WTC11 (cell line): ENCODE results near the gene PPM1K. TPM values are rescaled to one million over a fixed set of nuclear protein-coding genes. Genes with fewer than 3 reads are reported as not detected.

Experiments
- ATAC-seq: fragments of 200-7000 bp; cut with Tn5 transposase; 2 replicates; pipeline ENCODE4 v1.10.0; 2021; ENCODE audit warnings: mild to moderate bottlenecking, moderate library complexity
- CTCF ChIA-PET: fragments of 300-600 bp; sonication (Branson Sonifier 250); formaldehyde crosslinking; loops from one replicate; lab custom pipeline; 2021; ENCODE audit warnings: antibody characterized with exemption; lab: Charles Lee
- POLR2A ChIA-PET: fragments of 350-600 bp; sonication (Branson Sonifier 250); formaldehyde crosslinking; loops from one replicate; lab custom pipeline; 2021; ENCODE audit warnings: antibody characterized with exemption; lab: Charles Lee
- DNase-seq: peaks from one replicate; pipeline ENCODE4 v3.0.0; 2021; ENCODE audit warnings: low spot score
- H3K27ac Mint-ChIP-seq: 2 replicates; pipeline ENCODE4 v1.8.0; 2021; ENCODE audit warnings: mixed read lengths
- H3K27me3 Mint-ChIP-seq: 2 replicates; pipeline ENCODE4 v1.8.0; 2021; ENCODE audit warnings: low read depth, mild to moderate bottlenecking, moderate library complexity, mixed read lengths
- H3K36me3 Mint-ChIP-seq: 2 replicates; pipeline ENCODE4 v1.8.0; 2021; ENCODE audit warnings: mixed read lengths
- H3K4me1 Mint-ChIP-seq: 2 replicates; pipeline ENCODE4 v1.8.0; 2022; ENCODE audit warnings: mixed read lengths
- H3K4me3 Mint-ChIP-seq: 2 replicates; pipeline ENCODE4 v1.8.0; 2021; ENCODE audit warnings: mild to moderate bottlenecking, moderate library complexity, mixed read lengths
- H3K9me3 Mint-ChIP-seq: 2 replicates; pipeline ENCODE4 v1.8.0; 2021; ENCODE audit warnings: mixed read lengths
- AFF4 ChIP-seq: sonication (generic); formaldehyde crosslinking; IDR thresholded peaks from 2 replicates; pipeline ENCODE4 v1.8.1; 2023; ENCODE audit warnings: mild to moderate bottlenecking, missing genetic modification reagents, borderline replicate concordance
- ARID4B ChIP-seq: sonication (generic); formaldehyde crosslinking; IDR thresholded peaks from 2 replicates; pipeline ENCODE4 v1.8.0; 2023; ENCODE audit warnings: missing genetic modification reagents, mild to moderate bottlenecking, borderline replicate concordance
- ESRRA ChIP-seq: sonication (generic); formaldehyde crosslinking; IDR thresholded peaks from 2 replicates; pipeline ENCODE4 v1.8.1; 2022; ENCODE audit warnings: mild to moderate bottlenecking, missing genetic modification reagents, borderline replicate concordance
- GABPB1 ChIP-seq: sonication (generic); formaldehyde crosslinking; IDR thresholded peaks from 2 replicates; pipeline ENCODE4 v1.8.1; 2023; ENCODE audit warnings: mild to moderate bottlenecking, missing genetic modification reagents
- GRHL2 ChIP-seq: fragments of 250-450 bp; sonication (Bioruptor Pico); IDR thresholded peaks from 2 replicates; pipeline ENCODE4 v1.8.0; 2022; ENCODE audit warnings: mild to moderate bottlenecking, moderate library complexity; ENCODE audit not compliant: insufficient replicate concordance, severe bottlenecking
- HMGXB4 ChIP-seq: sonication (generic); formaldehyde crosslinking; IDR thresholded peaks from 2 replicates; pipeline ENCODE4 v1.8.1; 2023; ENCODE audit warnings: mild to moderate bottlenecking, moderate library complexity, missing genetic modification reagents
- MXD4 ChIP-seq: fragments of 250-450 bp; sonication (Bioruptor Pico); IDR thresholded peaks from 2 replicates; pipeline ENCODE4 v1.8.0; 2021; ENCODE audit warnings: mild to moderate bottlenecking, moderate library complexity, borderline replicate concordance
- MYBL2 ChIP-seq: sonication (generic); formaldehyde crosslinking; IDR thresholded peaks from 2 replicates; pipeline ENCODE4 v1.8.1; 2023; ENCODE audit warnings: mild to moderate bottlenecking, moderate library complexity, missing genetic modification reagents
- SMAD4 ChIP-seq: sonication (generic); formaldehyde crosslinking; IDR thresholded peaks from 2 replicates; pipeline ENCODE4 v1.8.0; 2022; ENCODE audit warnings: mild to moderate bottlenecking, missing genetic modification reagents
- SOX15 ChIP-seq: fragments of 250-450 bp; sonication (Bioruptor Pico); IDR thresholded peaks from 2 replicates; pipeline ENCODE4 v1.9.0; 2021; ENCODE audit warnings: mild to moderate bottlenecking
- SP1 ChIP-seq: sonication (generic); formaldehyde crosslinking; conservative IDR thresholded peaks from 2 replicates; pipeline ENCODE4 v1.8.1; 2022; ENCODE audit warnings: missing genetic modification reagents
- TP53 ChIP-seq: sonication (generic); formaldehyde crosslinking; IDR thresholded peaks from 2 replicates; pipeline ENCODE4 v1.8.1; 2023; ENCODE audit warnings: mild to moderate bottlenecking, missing genetic modification reagents
- ZBTB21 ChIP-seq: sonication (generic); formaldehyde crosslinking; IDR thresholded peaks from 2 replicates; pipeline ENCODE4 v1.8.1; 2023; ENCODE audit warnings: mild to moderate bottlenecking, missing genetic modification reagents, borderline replicate concordance
- ZMAT4 ChIP-seq: fragments of 250-450 bp; sonication (Bioruptor Pico); IDR thresholded peaks from 2 replicates; pipeline ENCODE4 v1.9.0; 2021; ENCODE audit warnings: mild to moderate bottlenecking
- ZNF138 ChIP-seq: sonication (generic); formaldehyde crosslinking; conservative IDR thresholded peaks from 2 replicates; pipeline ENCODE4 v1.8.1; 2022; ENCODE audit warnings: mild to moderate bottlenecking, moderate library complexity, missing genetic modification reagents
- ZNF263 ChIP-seq: sonication (generic); formaldehyde crosslinking; IDR thresholded peaks from 2 replicates; pipeline ENCODE4 v1.8.1; 2022; ENCODE audit warnings: low read depth, mild to moderate bottlenecking, moderate library complexity, missing genetic modification reagents
- total RNA-seq: library from RNA; stranded (reverse); gene quantifications from 3 replicates; pipeline ENCODE4 v1.2.3, GENCODE V29; 2021

The PPM1K gene
- total RNA-seq, 1 experiment from 2014 or later, result 17.0 TPM

GRCh38 chr4:88244056-88244455, 40.3 kb downstream of the PPM1K start (continued):
- TF ChIP-seq ARID4B (CRISPR knock-in tag), result no peak
- no peak for TF ChIP-seq ZNF138 (CRISPR knock-in tag)
- TF ChIP-seq SOX15, result no peak

- Mint-ChIP-seq H3K27ac (no peak overlapping the region), H3K4me3 (no peak overlapping the region), H3K36me3 (no peaks in the 10 kb centered on the region), H3K4me1 (0 out of 2 replicates have a peak, but pooled peaks cover 3% of the 10 kb centered on the region), H3K27me3 (no peaks in the 10 kb centered on the region; the same call in 1 of the 2 replicates), H3K9me3 (peaks cover 8% of the 10 kb centered on the region)
- no peak for ATAC-seq
- CTCF ChIA-PET, result interaction anchor here (1.7 kb wide), 1 partner anchor 137 kb away, joined by 3 read pairs; the partner anchor contains the start of gene HERC6
- DNase-seq, result no peak
- TF ChIP-seq MXD4 (CRISPR knock-in tag), result no peak
- TF ChIP-seq ZBTB21, result no peak
- no peak for TF ChIP-seq ZMAT4 (CRISPR knock-in tag)
- no peak for TF ChIP-seq AFF4 (CRISPR knock-in tag)
- TF ChIP-seq ESRRA (CRISPR knock-in tag), result no peak
- no peak for TF ChIP-seq HMGXB4 (CRISPR knock-in tag)
- no peak for TF ChIP-seq TP53
- no peak for TF ChIP-seq MYBL2 (CRISPR knock-in tag)
- no peak for TF ChIP-seq GRHL2 (CRISPR knock-in tag)
- no peak for TF ChIP-seq ZNF138 (CRISPR knock-in tag)
- TF ChIP-seq GABPB1 (CRISPR knock-in tag), result no peak
- no peak for TF ChIP-seq SMAD4 (CRISPR knock-in tag)
- TF ChIP-seq ZNF263 (CRISPR knock-in tag), result no peak
- no peak for TF ChIP-seq SP1 (CRISPR knock-in tag)
- POLR2A ChIA-PET, result no interaction called here
These were observed 42.2 kb downstream of the PPM1K start for GRCh38 chr4:88242144-88242543.
